Fibroblast of villous mesenchyme (primary cell): Measurements from ENCODE around the gene SLC27A4. TPM values are rescaled to one million over a fixed set of nuclear protein-coding genes. Genes with fewer than 3 reads are reported as not detected.

ENCODE experiments used
- DNase-seq: peaks from one replicate; pipeline ENCODE4 v3.0.0-alpha.2; 2010; ENCODE audit warnings: low read depth
- H3K4me3 ChIP-seq: 2 replicates; pipeline ENCODE4 v1.5.1; 2011; ENCODE audit warnings: low read depth, mild to moderate bottlenecking, low read length
- total RNA-seq: library from RNA; depleted of rRNA; stranded (reverse); fragments of >200 nt; gene quantifications from 2 replicates; pipeline ENCODE4 v1.2.3, GENCODE V29; 2012
- TF ChIP-seq, protein P1 (sequence below): IDR thresholded peaks from 2 replicates; pipeline ENCODE4 v1.5.1; 2012; ENCODE audit warnings: low read depth, mild to moderate bottlenecking, low read length; ENCODE audit not compliant: insufficient read depth

Gene SLC27A4
- total RNA-seq, 1 donor, result 22.9 TPM

DNA sequence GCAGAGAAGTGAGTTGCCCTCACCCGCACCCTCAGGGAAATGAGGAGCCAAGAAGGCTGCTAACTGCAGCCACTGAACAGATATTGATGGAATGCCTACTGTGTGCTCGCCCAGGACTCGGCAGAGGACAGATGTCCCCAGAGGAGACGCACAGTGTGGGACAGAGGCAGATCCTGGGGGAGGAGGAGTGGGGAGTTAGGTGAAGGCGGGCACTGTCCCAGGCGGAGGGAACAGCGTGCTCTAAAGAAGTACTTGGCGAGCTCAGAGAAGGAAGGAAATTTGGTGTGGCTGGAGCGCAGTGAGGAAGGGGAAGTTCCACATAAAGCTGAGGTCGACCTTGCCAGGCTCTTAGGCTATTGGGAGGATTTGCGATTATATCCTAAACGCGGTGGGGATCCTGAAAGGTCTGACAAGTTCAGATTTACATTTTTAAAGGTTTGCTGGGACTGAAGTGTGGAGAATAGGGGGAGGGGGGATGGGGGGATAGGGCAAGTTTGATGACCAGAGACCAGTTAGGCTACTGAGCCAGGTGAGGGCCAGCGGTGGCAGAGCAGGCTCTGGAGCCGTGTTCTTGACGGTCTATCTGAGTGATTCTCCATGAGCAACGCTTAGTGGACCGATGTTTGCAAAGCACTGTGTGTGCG, 56.8 kb downstream of the SLC27A4 start:
- DNase-seq, result no peak
- TF ChIP-seq, protein P1, sequence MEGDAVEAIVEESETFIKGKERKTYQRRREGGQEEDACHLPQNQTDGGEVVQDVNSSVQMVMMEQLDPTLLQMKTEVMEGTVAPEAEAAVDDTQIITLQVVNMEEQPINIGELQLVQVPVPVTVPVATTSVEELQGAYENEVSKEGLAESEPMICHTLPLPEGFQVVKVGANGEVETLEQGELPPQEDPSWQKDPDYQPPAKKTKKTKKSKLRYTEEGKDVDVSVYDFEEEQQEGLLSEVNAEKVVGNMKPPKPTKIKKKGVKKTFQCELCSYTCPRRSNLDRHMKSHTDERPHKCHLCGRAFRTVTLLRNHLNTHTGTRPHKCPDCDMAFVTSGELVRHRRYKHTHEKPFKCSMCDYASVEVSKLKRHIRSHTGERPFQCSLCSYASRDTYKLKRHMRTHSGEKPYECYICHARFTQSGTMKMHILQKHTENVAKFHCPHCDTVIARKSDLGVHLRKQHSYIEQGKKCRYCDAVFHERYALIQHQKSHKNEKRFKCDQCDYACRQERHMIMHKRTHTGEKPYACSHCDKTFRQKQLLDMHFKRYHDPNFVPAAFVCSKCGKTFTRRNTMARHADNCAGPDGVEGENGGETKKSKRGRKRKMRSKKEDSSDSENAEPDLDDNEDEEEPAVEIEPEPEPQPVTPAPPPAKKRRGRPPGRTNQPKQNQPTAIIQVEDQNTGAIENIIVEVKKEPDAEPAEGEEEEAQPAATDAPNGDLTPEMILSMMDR, result no peak
- no peak overlapping the region for H3K4me3 ChIP-seq

DNA sequence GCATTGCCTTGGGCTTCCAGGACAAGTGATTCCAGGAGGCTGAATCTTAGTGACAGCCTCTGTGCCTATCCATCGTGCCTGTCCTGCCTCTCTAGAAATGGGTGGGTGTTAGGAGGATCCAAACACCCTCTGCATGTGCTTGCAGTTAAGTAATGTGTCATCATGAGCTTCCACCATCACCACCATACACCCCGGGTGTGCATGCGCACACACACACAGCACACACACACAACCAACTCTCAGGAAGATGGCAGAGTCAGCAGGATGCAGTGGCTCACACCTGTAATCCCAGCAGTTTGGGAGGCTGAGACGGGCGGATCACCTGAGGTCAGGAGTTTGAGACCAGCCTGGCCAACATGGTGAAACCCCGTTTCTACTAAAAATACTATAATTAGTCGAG, 57.5 kb downstream of the SLC27A4 start:
- TF ChIP-seq, protein P1, result no peak
- H3K4me3 ChIP-seq, result no peak overlapping the region
- DNase-seq, result no peak

DNA sequence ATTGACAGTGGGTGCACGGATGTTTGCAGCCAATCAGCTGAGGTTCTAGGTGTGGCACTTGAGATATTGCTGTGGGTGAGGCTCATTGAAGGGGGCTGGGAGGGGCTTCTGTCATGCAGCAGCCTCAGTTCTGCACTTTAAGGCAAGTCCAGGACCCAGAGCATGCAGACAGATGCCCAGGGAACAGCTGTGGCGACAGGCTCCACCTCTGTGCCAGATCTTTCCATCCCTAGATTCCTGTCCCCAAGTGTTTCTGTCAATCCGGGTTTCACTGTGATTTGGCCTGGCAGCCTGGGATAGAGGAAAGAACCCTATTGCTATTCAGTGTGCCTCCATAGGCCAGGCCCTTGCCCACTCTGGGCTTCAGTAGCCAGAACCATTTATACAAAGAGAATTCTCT, 59.5 kb downstream of the SLC27A4 start:
- TF ChIP-seq, protein P1, result no peak
- DNase-seq, result no peak
- no peak overlapping the region for H3K4me3 ChIP-seq

DNA sequence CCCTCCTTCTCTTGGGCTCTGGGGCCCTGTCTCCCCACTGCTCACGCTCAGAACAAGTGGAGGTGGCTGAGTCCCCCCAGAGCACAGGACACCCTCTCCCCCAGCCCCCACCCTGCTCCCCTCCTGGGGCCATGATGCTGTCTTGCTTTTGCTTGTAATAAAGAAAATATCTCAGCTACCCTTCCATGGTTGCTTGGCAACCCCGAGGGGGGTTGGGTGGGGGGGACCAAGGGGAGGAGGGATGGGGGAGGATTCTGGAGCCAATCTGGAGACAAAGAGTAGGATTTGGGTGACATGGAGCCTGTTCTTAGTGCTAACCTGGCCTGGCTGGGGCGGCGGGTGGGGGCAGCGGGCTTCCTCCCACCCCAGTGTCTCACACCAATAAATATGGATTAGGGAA, 64.2 kb downstream of the SLC27A4 start:
- TF ChIP-seq, protein P1, result no peak
- H3K4me3 ChIP-seq, result no peak overlapping the region

DNA sequence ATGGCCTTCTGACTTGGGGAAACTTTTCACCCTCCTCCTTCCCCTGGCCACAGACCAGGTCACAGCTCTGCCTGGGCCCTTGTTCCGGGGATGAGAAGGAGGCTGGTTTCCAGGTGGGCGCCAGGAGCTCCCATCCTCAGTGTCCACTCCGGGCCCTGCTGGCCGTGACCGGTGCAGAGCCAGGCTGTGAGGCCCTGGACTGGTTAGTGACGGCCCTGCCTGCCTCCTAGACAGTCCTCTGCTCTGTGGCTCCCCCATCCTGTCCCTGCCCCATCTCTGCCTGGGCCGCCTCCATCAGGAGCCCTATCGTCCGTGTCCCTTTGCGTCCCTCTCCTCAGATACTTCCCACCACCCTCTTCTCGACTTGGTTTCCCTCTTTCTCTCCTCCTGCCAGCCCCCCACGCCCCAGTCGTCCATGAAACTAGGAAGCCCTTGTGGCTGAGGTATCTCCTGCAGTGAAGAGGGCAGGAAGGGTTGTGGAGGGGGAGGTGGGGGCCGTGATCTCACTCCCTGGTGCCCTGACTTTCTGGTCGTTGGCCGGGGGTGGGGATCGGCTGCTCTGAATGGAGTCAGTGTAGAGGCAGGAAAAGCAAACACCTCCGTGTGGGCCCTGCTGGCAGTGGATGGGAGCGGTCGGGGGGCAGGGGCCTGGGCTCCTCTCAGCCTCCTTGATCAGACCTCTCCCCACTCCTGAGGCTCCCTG, 64.9 kb downstream of the SLC27A4 start:
- DNase-seq, result no peak
- no peak overlapping the region for H3K4me3 ChIP-seq
- TF ChIP-seq, protein P1, result no peak

More for the DNA sequence above, 64.2 kb downstream of the SLC27A4 start:
- DNase-seq, result no peak

DNA sequence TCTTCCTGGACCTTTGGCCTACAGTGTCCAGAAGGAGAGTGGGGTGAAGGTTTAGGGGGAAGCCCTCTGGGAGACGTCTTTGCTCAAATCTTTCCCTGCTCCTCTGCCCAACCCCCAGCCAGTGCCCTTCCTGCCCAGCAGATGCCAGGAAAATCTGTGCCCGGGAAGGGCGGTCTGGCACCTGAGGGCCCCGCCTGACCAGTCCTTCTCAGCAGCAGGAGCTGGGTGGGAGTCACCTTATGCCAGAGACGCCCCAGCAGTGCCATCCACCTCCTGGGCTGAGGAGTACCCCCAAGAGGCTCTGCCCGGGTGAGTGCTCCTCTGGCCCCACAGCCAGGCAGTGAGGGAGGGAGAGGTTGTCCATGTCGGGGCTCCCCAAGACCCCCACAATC, 65.4 kb downstream of the SLC27A4 start:
- no peak overlapping the region for H3K4me3 ChIP-seq
- no peak for DNase-seq
- TF ChIP-seq, protein P1, result no peak

DNA sequence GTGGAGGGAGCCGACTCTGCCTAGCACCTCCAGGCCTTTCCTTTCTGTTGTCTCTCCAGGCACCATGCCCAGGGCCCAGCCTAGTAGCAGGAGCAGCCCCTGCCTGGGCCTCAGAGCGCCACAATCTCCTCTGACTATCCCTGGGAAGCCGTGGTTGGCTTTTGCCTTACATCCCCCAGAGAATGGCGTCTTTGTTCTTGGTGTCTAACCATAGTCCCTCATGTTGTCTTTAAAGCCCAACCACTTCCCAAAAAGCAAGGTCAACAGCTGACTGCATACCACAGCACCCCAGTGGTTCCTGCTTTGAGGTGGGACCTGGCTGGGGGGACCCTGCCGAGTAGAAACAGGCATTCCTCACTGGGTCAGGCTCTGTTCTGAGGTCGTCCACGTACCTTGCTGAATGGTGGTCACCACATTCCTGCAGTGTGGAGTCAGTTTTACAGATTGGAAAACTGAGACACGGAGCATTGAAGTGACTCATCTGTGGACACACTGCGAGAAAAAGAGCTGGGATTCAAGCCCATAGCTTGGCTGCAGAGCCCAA, 66.6 kb downstream of the SLC27A4 start:
- DNase-seq, result no peak
- H3K4me3 ChIP-seq, result no peak overlapping the region
- TF ChIP-seq, protein P1, result no peak
